Naive thymus-derived CD8-positive, alpha-beta T cell (primary cell): ENCODE measurements around the gene HUWE1. TPM values are rescaled to one million over a fixed set of nuclear protein-coding genes. Genes with fewer than 3 reads are reported as not detected.
A peak's percentile ranks its signal among the peaks of the same experiment; 100 is the strongest.
"Not testable (repeated sequence)": the region's sequence is repeated elsewhere in the genome, so short reads cannot be mapped to it uniquely, and the experiment has no call there.

Source experiments
- ATAC-seq, 2 donors: fragments of 150-1000 bp; cut with Tn5 transposase in 1 of 2; sonication (Bioruptor Pico), chemical (Tn5 transposase) in 1 of 2; 1 replicate in 1 of 2; 2 replicates in 1 of 2; pipeline ENCODE4 v1.10.0; 2021; ENCODE audit warnings: mild to moderate bottlenecking in 2 of 2, moderate library complexity in 2 of 2
- POLR2A ChIA-PET: fragments of 350-600 bp; sonication (Branson Sonifier 250); formaldehyde crosslinking; loops from one replicate; lab custom pipeline; 2021; ENCODE audit warnings: antibody characterized with exemption; lab: Charles Lee
- DNase-seq, 10 donors: peaks; one replicate each; pipeline versions ENCODE4 v3.0.0 to v3.0.0-alpha.2; 2020 to 2022
- H3K27ac Mint-ChIP-seq, 10 donors: one replicate each; pipeline ENCODE4 v1.8.0; 2020 to 2022; ENCODE audit warnings: mild to moderate bottlenecking in 10 of 10, mixed read lengths in 10 of 10, moderate library complexity in 4 of 10, inconsistent platforms in 1 of 10
- H3K27me3 Mint-ChIP-seq, 5 donors: one replicate each; pipeline ENCODE4 v1.8.0; 2021 to 2022; ENCODE audit warnings: mixed read lengths in 5 of 5
- H3K36me3 Mint-ChIP-seq, 3 donors: one replicate each; pipeline ENCODE4 v1.8.0; 2020 to 2022; ENCODE audit warnings: mixed read lengths in 3 of 3, mild to moderate bottlenecking in 2 of 3, inconsistent platforms in 1 of 3
- H3K4me1 Mint-ChIP-seq, 4 donors: one replicate each; pipeline ENCODE4 v1.8.0; 2021 to 2022; ENCODE audit warnings: mixed read lengths in 4 of 4
- H3K4me3 Mint-ChIP-seq, 10 donors: one replicate each; pipeline ENCODE4 v1.8.0; 2020 to 2022; ENCODE audit warnings: mild to moderate bottlenecking in 10 of 10, mixed read lengths in 10 of 10, moderate library complexity in 6 of 10, inconsistent platforms in 1 of 10
- H3K9me3 Mint-ChIP-seq, 9 donors: one replicate each; pipeline ENCODE4 v1.8.0; 2020 to 2022; ENCODE audit warnings: mixed read lengths in 9 of 9, mild to moderate bottlenecking in 3 of 9, inconsistent platforms in 1 of 9, moderate library complexity in 1 of 9
- polyA plus RNA-seq, 3 donors: library from polyadenylated mRNA; unstranded; fragments of 300-500 nt; fragmentation: Illumina TruSeq; gene quantifications; one replicate each; pipeline ENCODE4 v1.2.3, GENCODE V29; 2021
- total RNA-seq, 8 experiments: library from RNA in 2 of 8; stranded (reverse) in 2 of 8; gene quantifications; one replicate each; pipeline ENCODE4 v1.2.3 and lab custom pipeline; 2021 to 2026

The HUWE1 gene
- total and polyA plus RNA-seq, 5 experiments from 2014 or later, result 8.0 to 189 (median 16.3) TPM

GRCh38 chrX:53547668-53548067 is 138.9 kb downstream of the HUWE1 start:
- ATAC-seq, result no peak
- Mint-ChIP-seq H3K27ac (peak overlapping the region in 5 of 10 donors; percentile 25 to 74 (median 66)), H3K27me3 (no peaks in the 10 kb centered on the region), H3K4me3 (no peak overlapping the region), H3K9me3 (no peaks in the 10 kb centered on the region), H3K4me1 (peaks cover 0 to 5% (median 2%) of the 10 kb centered on the region in 4 donors), H3K36me3 (peaks cover 0 to 91% (median 2%) of the 10 kb centered on the region in 3 donors)
- DNase-seq, result peak in 1 of 10 donors; percentile 14
- POLR2A ChIA-PET, result no interaction called here

- peaks cover 0 to 89% (median 2%) of the 10 kb centered on the region in 3 donors for H3K36me3 Mint-ChIP-seq
- no peak overlapping the region for H3K4me3 Mint-ChIP-seq
- no peaks in the 10 kb centered on the region for H3K27me3 Mint-ChIP-seq
- H3K27ac Mint-ChIP-seq, result peak overlapping the region in 2 of 10 donors; percentile 8 to 53
- DNase-seq, result no peak
- no peaks in the 10 kb centered on the region for H3K9me3 Mint-ChIP-seq
- no peak for ATAC-seq
- peaks cover 0 to 5% (median under 1%) of the 10 kb centered on the region in 4 donors for H3K4me1 Mint-ChIP-seq
- POLR2A ChIA-PET, result no interaction called here
These were observed 141.6 kb downstream of the HUWE1 start for GRCh38 chrX:53544936-53545335.

GRCh38 chrX:53538781-53539180 is 147.7 kb downstream of the HUWE1 start:
- DNase-seq (no peak), ATAC-seq (no peak)
- Mint-ChIP-seq H3K27ac (peak overlapping the region in 3 of 10 donors; percentile 8 to 75 (median 69)), H3K27me3 (no peaks in the 10 kb centered on the region), H3K36me3 (peaks cover 4 to 92% (median 4%) of the 10 kb centered on the region in 3 donors), H3K4me3 (peak overlapping the region in 2 of 10 donors; percentile 14 to 25), H3K4me1 (no peaks in the 10 kb centered on the region), H3K9me3 (no peaks in the 10 kb centered on the region)
- POLR2A ChIA-PET, result no interaction called here

- ATAC-seq, H3K4me3 Mint-ChIP-seq, H3K27me3 Mint-ChIP-seq, POLR2A ChIA-PET, H3K9me3 Mint-ChIP-seq, H3K4me1 Mint-ChIP-seq, DNase-seq: not testable (repeated sequence)
- H3K36me3 Mint-ChIP-seq, result peaks cover 0 to 36% (median 0%) of the 10 kb centered on the region in 3 donors
- H3K27ac Mint-ChIP-seq, result peak overlapping the region in 5 of 10 donors; percentile 14 to 79 (median 59)
These were observed 155.1 kb downstream of the HUWE1 start for GRCh38 chrX:53531255-53531966.

GRCh38 chrX:53526999-53527398 is 159.5 kb downstream of the HUWE1 start:
- H3K4me3 Mint-ChIP-seq, result no peak overlapping the region
- POLR2A ChIA-PET, result no interaction called here
- H3K36me3 Mint-ChIP-seq, result no peaks in the 10 kb centered on the region
- peaks cover 0 to 12% (median 0%) of the 10 kb centered on the region in 9 donors for H3K9me3 Mint-ChIP-seq
- ATAC-seq (no peak), DNase-seq (no peak)
- H3K27ac Mint-ChIP-seq, result no peak overlapping the region
- no peaks in the 10 kb centered on the region for H3K27me3 Mint-ChIP-seq
- peaks cover 0 to 2% (median 0%) of the 10 kb centered on the region in 4 donors for H3K4me1 Mint-ChIP-seq

GRCh38 chrX:53511322-53511721 is 175.2 kb downstream of the HUWE1 start:
- no peak for ATAC-seq
- Mint-ChIP-seq H3K27me3 (peaks cover 0 to 7% (median 2%) of the 10 kb centered on the region in 5 donors), H3K27ac (no peak overlapping the region), H3K4me3 (no peak overlapping the region), H3K36me3 (peaks cover 0 to 6% (median 0%) of the 10 kb centered on the region in 3 donors), H3K4me1 (no peaks in the 10 kb centered on the region), H3K9me3 (peaks cover 0 to 6% (median 0%) of the 10 kb centered on the region in 9 donors)
- POLR2A ChIA-PET, result no interaction called here
- no peak for DNase-seq

GRCh38 chrX:53504035-53504434 is 182.5 kb downstream of the HUWE1 start:
- POLR2A ChIA-PET, ATAC-seq, H3K27ac Mint-ChIP-seq, H3K4me1 Mint-ChIP-seq, H3K27me3 Mint-ChIP-seq, DNase-seq, H3K4me3 Mint-ChIP-seq, H3K36me3 Mint-ChIP-seq: not testable (repeated sequence)
- H3K9me3 Mint-ChIP-seq, result peaks cover 0 to 10% (median 0%) of the 10 kb centered on the region in 9 donors

- POLR2A ChIA-PET, result no interaction called here
- Mint-ChIP-seq H3K4me1 (no peaks in the 10 kb centered on the region), H3K27me3 (peaks cover 0 to 7% (median 2%) of the 10 kb centered on the region in 5 donors), H3K4me3 (no peak overlapping the region), H3K27ac (no peak overlapping the region), H3K36me3 (no peaks in the 10 kb centered on the region), H3K9me3 (no peaks in the 10 kb centered on the region)
- ATAC-seq, result no peak
- no peak for DNase-seq
These were observed 192.1 kb downstream of the HUWE1 start for GRCh38 chrX:53494436-53494835.

- Mint-ChIP-seq H3K9me3 (no peaks in the 10 kb centered on the region), H3K27me3 (peaks cover under 1 to 8% (median 2%) of the 10 kb centered on the region in 5 donors), H3K27ac (no peak overlapping the region), H3K36me3 (no peaks in the 10 kb centered on the region), H3K4me3 (no peak overlapping the region), H3K4me1 (no peaks in the 10 kb centered on the region)
- DNase-seq (no peak), ATAC-seq (no peak)
- POLR2A ChIA-PET, result no interaction called here
These were observed 200.2 kb downstream of the HUWE1 start for GRCh38 chrX:53486285-53486684.

- ATAC-seq (no peak), DNase-seq (no peak)
- H3K27ac Mint-ChIP-seq, result no peak overlapping the region
- H3K4me1 Mint-ChIP-seq, result no peaks in the 10 kb centered on the region
- no peak overlapping the region for H3K4me3 Mint-ChIP-seq
- peaks cover 0 to 12% (median 1%) of the 10 kb centered on the region in 5 donors for H3K27me3 Mint-ChIP-seq
- H3K9me3 Mint-ChIP-seq, result no peaks in the 10 kb centered on the region
- no peaks in the 10 kb centered on the region for H3K36me3 Mint-ChIP-seq
- POLR2A ChIA-PET, result no interaction called here
These were observed 202.6 kb downstream of the HUWE1 start for GRCh38 chrX:53483838-53484405.

- Mint-ChIP-seq H3K4me1 (no peaks in the 10 kb centered on the region), H3K9me3 (no peaks in the 10 kb centered on the region), H3K4me3 (no peak overlapping the region), H3K27me3 (peaks cover 0 to 12% (median 1%) of the 10 kb centered on the region in 5 donors), H3K36me3 (no peaks in the 10 kb centered on the region), H3K27ac (no peak overlapping the region)
- ATAC-seq (no peak), DNase-seq (no peak)
- POLR2A ChIA-PET, result no interaction called here
These were observed 203.1 kb downstream of the HUWE1 start for GRCh38 chrX:53483416-53483815.
